ENCODE data around the gene ACSL1. TPM values are rescaled to one million over a fixed set of nuclear protein-coding genes. Genes with fewer than 3 reads are reported as not detected.

ACSL1 gene
- total RNA-seq, 1 donor from 2014 or later = 60.3 TPM

DNA sequence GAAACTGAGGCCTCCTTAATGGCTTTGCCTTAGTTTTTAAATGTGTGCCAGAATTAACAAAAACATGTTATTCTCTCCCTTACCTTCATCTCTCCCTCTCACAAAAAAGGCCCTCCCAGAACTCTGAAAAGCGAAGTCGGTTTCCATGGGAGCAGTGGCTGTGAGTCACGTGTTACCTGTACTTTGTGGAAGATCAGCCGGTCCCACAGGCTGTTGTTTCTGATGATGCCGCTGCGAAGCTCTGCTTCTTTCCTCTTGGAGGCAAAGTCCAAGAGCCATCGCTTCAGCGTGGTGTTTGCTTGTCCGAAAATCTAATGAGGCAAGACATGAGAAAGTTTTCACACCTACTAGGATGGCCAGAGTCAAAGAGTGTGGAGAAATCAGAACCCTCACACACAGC lies 59.3 kb downstream of the ACSL1 start:
- no peak for FAIRE-seq
- Histone ChIP-seq H3K36me3 (ENCODE audit: control insufficient read depth, insufficient read depth, low read length) (peaks cover 23% of the 10 kb centered on the region), H3K4me3 (ENCODE audit: low read depth, low read length) (no peak overlapping the region), H3K27me3 (ENCODE audit: control insufficient read depth, insufficient read depth, low read length) (no peaks in the 10 kb centered on the region)
- no peak for DNase-seq (ENCODE audit: low read depth)
- TF ChIP-seq, protein P1, sequence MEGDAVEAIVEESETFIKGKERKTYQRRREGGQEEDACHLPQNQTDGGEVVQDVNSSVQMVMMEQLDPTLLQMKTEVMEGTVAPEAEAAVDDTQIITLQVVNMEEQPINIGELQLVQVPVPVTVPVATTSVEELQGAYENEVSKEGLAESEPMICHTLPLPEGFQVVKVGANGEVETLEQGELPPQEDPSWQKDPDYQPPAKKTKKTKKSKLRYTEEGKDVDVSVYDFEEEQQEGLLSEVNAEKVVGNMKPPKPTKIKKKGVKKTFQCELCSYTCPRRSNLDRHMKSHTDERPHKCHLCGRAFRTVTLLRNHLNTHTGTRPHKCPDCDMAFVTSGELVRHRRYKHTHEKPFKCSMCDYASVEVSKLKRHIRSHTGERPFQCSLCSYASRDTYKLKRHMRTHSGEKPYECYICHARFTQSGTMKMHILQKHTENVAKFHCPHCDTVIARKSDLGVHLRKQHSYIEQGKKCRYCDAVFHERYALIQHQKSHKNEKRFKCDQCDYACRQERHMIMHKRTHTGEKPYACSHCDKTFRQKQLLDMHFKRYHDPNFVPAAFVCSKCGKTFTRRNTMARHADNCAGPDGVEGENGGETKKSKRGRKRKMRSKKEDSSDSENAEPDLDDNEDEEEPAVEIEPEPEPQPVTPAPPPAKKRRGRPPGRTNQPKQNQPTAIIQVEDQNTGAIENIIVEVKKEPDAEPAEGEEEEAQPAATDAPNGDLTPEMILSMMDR (IDR thresholded peaks at IDR 0.05; ENCODE audit: insufficient read depth, low read length, severe bottlenecking) = no peak

DNA sequence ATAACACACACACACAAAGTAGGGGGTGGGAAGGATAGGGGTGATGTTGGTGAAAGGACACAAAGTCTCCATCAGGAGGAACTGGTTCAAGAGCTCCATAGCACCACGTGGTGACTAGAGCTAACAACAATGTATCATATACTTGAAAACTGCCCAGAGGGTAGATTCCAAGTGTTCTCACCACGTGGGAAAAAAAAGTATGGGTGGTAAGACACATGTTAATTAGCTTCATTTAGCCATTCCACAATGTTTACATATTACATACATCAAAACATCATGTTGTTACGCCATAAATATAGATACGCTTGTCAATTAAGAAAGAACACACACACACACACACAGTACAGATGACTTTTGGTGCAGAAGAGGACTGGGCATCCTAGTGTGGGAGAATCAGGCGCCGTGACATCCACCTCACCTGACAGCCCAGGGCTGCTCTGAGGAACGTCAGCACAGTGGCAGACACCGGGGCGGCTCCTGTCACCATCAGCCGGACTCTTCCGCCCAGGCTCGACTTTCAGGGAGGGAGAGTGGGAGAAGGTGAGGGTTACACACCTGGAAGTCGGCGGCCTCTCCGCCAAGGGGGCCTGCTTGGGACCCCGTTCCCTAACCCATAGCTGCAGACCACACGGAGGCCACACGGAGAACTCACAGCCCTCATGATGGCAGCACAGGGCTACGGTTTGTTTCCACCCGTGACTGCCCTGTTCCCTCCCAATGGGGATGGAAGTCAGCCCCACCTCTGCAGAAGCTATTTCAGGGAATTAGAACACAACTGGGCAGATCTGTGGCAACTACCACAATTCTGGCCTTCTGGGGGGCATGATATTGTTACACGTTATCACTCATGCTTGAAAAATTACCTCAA lies 60.1 kb downstream of the ACSL1 start:
- TF ChIP-seq, protein P1 (IDR thresholded peaks at IDR 0.05; ENCODE audit: insufficient read depth, low read length, severe bottlenecking) = no peak
- H3K4me3 ChIP-seq (ENCODE audit: low read depth, low read length) = no peak overlapping the region
- H3K36me3 ChIP-seq (ENCODE audit: control insufficient read depth, insufficient read depth, low read length) = peaks cover 25% of the 10 kb centered on the region
- DNase-seq (ENCODE audit: low read depth) = no peak
- FAIRE-seq = no peak
- no peaks in the 10 kb centered on the region for H3K27me3 ChIP-seq (ENCODE audit: control insufficient read depth, insufficient read depth, low read length)

DNA sequence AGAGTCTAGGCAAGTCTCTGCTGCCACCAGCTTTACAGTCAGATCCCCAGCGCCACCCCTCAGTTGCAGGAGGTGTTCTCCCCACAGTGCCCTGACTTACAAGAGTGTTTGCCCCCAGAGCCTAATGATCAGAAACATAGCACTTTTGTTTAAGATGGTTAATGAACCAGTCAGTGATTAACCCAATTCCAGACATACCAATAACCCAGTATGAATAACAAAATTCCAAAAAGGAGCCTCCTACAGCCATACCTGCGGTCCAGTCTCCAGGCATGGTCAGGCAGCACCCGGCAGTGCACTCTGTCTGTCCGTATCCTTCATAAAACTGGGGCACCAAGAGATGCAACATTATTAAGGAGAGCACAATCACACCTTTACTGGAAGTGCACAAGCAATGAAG lies 61.2 kb downstream of the ACSL1 start:
- Histone ChIP-seq H3K36me3 (ENCODE audit: control insufficient read depth, insufficient read depth, low read length) (peaks cover 28% of the 10 kb centered on the region), H3K27me3 (ENCODE audit: control insufficient read depth, insufficient read depth, low read length) (no peaks in the 10 kb centered on the region), H3K4me3 (ENCODE audit: low read depth, low read length) (no peak overlapping the region)
- no peak for FAIRE-seq
- DNase-seq (ENCODE audit: low read depth) = no peak
- TF ChIP-seq, protein P1 (IDR thresholded peaks at IDR 0.05; ENCODE audit: insufficient read depth, low read length, severe bottlenecking) = no peak

DNA sequence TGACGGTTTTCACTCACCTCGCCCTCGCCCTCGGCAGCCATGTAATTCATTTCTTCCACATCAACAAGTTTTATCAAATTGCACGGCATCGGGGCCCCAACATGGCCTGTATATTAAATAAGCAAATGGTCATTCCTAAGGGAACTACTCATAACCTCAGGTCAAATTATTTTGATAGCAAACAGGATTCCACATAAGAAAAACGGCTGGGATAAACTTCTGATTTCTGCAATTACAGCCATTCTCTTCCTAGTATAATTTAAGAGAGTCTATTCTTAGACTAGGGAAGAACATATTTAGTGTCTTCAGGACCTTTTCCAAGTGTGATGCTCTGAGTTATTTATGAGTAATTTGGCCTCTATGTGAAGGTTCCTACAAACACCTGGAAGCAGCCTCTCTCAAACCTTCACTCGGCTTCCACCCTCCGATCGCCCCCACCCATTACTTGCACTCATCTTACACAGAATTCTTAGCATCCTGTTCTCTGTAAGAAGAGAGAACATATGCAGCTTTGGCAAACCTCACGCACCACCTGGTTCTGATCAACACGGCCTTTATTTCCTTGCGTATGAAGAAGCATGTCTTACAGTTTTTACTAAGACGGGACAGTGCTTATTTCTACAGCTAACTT lies 62.5 kb downstream of the ACSL1 start:
- peaks cover 23% of the 10 kb centered on the region for H3K36me3 ChIP-seq (ENCODE audit: control insufficient read depth, insufficient read depth, low read length)
- TF ChIP-seq, protein P1 (IDR thresholded peaks at IDR 0.05; ENCODE audit: insufficient read depth, low read length, severe bottlenecking) = no peak
- FAIRE-seq = no peak

DNA sequence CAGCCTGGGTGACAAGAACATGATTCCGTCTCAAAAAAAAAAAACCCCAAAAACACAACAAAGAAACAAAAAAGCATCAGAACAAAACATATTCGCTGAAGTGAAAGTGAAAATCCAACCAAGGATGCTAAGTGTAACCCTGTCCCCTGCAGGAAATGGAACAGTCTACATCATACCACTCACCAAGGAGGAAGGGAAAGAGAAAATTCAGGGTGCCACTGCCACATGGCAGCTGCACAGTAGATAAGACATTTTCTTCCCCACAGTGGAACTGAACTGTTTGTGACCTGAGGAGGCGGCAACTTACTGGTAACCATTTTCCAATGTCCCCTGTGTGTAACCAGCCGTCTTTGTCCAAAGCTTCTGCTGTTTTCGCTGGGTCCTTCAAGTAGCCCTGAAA lies 63.7 kb downstream of the ACSL1 start:
- Histone ChIP-seq H3K4me3 (ENCODE audit: low read depth, low read length) (no peak overlapping the region), H3K27me3 (ENCODE audit: control insufficient read depth, insufficient read depth, low read length) (no peaks in the 10 kb centered on the region), H3K36me3 (ENCODE audit: control insufficient read depth, insufficient read depth, low read length) (peaks cover 20% of the 10 kb centered on the region)
- DNase-seq (ENCODE audit: low read depth) (no peak), FAIRE-seq (no peak)
- TF ChIP-seq, protein P1 (IDR thresholded peaks at IDR 0.05; ENCODE audit: insufficient read depth, low read length, severe bottlenecking) = no peak

More for the DNA sequence above, 62.5 kb downstream of the ACSL1 start:
- no peak overlapping the region for H3K4me3 ChIP-seq (ENCODE audit: low read depth, low read length)
- no peak for DNase-seq (ENCODE audit: low read depth)
- no peaks in the 10 kb centered on the region for H3K27me3 ChIP-seq (ENCODE audit: control insufficient read depth, insufficient read depth, low read length)
